ENCODE measurements around the gene RAD54L2.
"Not testable (repeated sequence)": the region's sequence is repeated elsewhere in the genome, so short reads cannot be mapped to it uniquely, and the experiment has no call there.

Gene RAD54L2, protein sequence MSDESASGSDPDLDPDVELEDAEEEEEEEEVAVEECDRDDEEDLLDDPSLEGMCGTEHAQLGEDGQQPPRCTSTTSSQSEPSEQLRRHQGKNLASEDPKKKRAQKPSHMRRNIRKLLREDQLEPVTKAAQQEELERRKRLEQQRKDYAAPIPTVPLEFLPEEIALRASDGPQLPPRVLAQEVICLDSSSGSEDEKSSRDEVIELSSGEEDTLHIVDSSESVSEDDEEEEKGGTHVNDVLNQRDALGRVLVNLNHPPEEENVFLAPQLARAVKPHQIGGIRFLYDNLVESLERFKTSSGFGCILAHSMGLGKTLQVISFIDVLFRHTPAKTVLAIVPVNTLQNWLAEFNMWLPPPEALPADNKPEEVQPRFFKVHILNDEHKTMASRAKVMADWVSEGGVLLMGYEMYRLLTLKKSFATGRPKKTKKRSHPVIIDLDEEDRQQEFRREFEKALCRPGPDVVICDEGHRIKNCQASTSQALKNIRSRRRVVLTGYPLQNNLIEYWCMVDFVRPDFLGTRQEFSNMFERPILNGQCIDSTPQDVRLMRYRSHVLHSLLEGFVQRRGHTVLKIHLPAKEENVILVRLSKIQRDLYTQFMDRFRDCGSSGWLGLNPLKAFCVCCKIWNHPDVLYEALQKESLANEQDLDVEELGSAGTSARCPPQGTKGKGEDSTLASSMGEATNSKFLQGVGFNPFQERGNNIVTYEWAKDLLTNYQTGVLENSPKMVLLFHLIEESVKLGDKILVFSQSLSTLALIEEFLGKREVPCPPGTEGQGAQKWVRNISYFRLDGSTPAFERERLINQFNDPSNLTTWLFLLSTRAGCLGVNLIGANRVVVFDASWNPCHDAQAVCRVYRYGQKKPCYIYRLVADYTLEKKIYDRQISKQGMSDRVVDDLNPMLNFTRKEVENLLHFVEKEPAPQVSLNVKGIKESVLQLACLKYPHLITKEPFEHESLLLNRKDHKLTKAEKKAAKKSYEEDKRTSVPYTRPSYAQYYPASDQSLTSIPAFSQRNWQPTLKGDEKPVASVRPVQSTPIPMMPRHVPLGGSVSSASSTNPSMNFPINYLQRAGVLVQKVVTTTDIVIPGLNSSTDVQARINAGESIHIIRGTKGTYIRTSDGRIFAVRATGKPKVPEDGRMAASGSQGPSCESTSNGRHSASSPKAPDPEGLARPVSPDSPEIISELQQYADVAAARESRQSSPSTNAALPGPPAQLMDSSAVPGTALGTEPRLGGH (N-terminal part only)

DNA sequence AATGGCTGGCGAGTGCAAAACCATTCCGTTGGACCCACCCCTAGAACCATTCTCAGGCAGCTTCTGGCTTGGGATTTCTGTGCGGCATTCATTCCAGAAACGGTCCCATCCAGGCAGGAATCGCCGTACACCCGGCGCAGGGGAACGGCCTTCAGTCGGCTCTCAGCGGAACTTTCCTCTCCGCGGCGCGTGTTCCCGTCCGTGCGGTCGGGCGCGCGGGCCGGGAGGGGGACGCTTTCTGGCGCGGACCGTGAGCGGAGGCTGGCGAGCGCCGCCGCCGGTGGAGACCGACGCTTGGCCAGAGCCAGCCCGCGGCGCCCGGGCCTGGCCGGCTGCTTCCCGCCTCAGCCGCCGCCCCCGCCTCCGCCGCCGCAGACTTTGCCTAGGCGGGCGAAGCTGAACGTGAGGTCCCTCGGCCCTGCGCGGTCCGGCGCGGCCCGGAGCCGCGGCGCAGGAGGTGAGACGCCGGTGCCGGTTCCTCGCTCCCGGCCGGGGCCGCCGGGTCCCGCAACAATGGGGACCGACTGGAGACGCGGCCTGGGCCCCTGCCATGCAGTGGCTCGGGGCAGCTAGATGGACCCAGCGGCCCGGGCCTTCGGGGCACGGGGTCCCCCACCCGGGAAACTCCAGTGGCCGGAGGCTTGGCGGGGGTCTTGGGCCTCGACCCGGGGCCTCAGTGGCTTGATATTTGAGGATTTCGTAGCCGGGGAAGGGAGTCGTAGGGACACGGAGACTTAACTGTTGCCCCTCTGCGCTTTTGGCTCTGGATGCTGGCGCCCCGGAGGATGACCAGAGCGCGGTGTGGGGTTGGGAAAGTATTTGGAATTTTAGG is at the start of gene RAD54L2:
RAD54L2 (plus strand) TSS at position 261 of the 832 bp plus-strand sequence. CDS start 51,702 bp downstream, outside the sequence.
- DNase-seq (ENCODE audit: low read depth) = peak; percentile 72

DNA sequence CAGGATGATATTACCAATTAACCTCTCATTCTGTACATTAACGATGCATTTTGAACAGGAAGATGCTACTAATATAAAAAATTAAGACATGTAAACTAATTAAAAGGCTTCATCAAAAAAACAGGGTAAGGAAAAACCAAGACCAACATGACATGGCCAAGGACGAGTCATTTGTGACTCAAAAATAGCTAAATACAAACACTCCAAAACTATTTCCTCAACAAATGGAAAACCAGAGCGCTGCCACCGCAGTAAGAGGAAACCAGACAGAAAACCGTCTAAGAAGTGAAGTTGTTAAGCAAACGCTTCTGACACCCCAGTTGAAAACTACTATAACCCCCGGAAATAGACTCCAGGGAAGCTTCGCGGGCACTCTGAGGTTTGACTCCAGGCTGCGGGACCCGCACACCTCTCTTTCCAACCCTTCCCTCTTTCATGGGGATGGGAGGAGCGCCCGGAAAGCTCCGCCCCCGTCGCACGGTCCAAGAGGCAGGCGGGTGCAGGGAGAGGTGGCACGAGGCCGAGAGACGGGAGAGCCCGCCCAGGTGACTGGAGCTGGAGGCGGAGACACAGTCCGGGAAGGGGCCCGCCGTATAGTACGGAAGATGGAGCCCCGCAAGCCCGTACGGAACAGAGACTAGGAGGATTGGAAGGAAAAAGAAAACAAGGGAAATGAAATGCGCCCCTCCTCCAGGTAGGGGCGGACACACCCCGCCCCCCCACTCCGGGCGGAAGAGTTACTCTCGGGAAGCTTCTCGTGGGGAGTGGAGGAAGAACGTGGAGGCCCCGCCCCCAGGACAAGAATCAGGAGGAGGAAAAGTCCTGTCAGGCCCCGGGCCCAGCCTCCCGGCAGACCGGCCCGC is 39.4 kb upstream of the RAD54L2 start:
- DNase-seq (ENCODE audit: low read depth) = peak; percentile 88

DNA sequence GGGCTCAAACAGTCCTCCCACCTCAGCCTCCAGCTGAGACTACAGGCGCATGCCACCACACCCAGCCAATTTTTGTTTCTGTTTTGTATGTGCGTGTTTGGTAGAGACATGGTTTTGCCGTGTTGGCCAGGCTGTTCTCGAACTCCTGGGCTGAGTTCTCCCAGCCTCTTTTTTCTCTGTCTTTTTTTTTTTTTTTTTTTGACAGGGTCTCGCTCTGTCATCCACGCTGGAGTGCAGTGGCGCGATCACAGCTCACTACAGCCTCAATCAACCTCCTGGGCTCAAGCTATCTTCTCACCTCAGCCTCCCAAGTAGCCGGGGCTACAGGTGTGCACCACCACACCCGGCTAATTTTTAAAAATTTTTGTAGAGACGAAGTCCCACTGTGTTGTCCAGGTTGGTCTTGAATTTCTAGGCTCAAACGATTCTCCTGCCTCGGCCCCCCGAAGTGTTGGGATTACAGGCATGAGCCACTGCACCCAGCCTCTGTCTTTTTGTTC is 37.8 kb upstream of the RAD54L2 start:
- no peak for DNase-seq (ENCODE audit: low read depth)

DNA sequence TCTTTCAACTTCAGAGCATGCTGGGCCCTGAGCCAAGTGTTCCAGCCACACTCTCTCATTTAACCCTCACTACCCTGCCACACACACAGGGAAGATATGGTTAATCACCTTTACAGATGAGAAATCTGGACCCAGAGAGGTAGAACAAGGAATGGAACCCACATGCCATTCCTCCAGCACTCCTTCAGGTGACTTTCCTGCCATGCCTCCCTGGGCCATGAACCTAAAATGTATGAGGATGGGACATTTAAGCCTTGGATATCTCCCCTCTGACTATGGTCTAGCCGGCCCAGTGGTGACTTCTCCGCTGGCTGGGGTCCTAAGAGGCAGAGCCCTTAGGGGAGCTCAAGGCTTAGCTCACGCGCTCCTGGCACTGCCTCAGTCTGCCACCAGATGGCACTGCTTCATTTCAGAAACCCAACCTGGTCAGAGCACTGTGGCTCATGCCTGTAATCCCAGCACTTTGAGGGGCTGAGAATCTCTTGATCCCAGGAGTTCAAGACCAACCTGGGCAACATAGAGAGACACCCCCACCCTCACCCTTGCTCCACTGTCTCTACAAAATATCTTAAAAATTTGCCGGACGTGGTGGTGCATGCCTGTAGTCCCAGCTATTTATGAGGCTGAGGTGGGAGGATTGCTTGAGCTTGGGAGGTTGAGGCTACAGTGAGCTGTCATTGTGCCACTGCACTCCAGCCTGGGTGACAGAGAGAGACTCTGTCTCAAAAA is 36.5 kb upstream of the RAD54L2 start:
- peak; percentile 49 for DNase-seq (ENCODE audit: low read depth)

DNA sequence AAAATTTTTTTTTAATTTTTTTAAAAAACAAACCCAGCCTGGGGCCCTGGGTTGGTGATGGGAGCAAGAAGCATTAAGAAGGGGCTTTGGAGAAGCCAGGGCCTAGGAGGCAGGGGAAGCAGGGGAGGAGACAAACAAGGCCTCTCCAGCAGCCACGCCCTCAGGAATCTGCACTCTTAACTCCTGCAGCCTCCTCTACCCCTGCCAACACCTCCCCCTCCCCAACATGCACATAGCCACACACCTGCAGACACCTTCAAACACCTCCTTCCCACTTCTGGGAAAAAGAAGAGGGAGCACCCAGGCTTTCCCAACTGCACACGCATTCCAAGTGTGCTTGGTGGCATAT is 36.0 kb upstream of the RAD54L2 start:
- DNase-seq (ENCODE audit: low read depth) = no peak

DNA sequence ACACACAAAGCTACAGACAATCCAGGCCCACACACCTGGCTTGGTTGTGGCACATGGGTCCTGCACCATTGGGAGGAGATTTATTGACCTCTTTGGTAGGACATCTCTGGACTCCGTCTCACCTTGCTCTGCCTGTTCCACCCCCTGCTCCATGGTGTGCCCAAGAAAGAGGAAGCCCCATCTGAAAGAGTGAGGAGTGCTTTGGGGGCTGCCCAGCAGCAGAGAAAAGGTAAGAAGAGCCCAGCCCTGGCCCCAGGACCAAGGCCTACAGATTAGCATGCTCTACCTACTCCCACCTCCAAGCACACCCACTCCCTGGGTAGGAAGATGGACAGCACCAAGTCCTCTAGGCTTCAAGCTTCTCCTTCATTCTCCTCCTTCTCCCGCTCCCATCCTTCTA is 35.5 kb upstream of the RAD54L2 start:
- no peak for DNase-seq (ENCODE audit: low read depth)

DNA sequence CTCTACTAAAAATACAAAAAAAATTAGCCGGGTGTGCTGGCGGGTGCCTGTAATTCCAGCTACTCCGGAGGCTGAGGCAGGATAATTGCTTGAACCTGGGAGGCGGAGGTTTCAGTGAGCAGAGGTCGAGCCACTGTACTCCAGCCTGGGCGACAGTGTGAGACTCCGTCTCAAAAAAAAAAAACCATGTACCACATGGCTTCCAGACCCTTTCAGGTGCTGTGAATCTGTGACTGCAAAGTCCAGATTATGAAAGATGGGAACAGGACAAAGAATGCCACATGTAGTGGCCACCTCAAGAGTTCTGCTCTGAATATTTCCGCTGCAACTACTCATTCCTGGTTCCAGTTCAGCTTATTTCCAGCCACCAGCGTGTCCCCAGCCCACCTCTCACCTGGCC is 30.3 kb upstream of the RAD54L2 start:
- no peak for DNase-seq (ENCODE audit: low read depth)

DNA sequence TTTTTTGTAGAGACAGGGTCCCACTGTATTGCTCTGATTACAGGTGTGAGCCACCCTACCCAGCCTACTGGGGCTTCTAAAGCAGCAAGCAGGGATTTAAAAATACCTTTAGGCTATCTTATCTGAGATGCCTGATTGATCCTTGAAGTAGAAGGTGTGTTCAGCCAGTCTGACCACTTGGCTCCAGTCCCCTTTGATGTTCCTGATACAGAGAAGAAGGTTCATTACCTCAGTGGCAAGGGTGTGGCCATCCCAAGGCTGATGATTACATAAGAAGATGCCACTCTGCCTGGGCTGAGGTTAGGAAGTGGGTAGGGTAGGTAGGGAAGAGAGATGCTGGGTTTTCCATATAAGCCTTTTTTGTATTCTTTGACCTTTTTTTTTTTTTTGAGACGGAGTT is 27.5 kb upstream of the RAD54L2 start:
- DNase-seq (ENCODE audit: low read depth) = no peak

DNA sequence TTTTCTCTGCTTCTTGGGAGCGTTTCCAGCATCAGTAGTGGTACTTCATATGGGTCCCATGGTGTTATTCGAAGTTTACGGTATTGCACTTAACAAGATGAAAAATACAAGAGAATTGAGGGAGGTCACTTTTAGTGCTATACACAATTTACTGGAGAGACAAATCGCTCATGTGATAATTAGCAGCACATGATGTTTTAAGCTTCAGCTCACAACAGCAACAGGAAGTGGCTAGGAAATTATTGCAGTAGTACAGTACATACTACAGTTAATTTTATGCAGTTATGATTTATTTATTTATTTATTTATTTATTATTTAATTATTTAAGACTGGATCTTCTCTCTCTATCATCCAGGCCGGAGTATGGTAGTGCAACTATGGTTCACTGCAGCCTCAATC is 24.3 kb upstream of the RAD54L2 start:
- no peak for DNase-seq (ENCODE audit: low read depth)

DNA sequence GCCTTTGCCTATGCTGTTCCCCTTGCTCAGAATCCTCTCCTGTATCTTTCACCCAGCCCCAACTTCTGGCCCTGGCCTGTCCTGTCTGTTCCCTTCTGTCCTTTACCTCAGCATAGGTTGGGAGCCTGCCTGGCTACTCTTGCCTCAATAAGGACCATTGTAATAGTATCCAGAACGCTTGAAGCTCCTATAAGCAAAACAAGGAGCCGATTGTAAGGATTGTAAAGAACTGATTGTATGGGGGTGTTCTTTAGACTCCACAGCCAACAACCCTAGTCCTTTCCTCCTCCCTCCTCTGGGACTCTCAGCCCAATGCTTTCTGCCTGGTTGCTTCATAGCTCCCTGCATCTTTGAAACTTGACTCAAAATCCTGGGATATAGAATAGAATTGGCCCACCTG is 18.7 kb upstream of the RAD54L2 start:
- DNase-seq (ENCODE audit: low read depth) = no peak

DNA sequence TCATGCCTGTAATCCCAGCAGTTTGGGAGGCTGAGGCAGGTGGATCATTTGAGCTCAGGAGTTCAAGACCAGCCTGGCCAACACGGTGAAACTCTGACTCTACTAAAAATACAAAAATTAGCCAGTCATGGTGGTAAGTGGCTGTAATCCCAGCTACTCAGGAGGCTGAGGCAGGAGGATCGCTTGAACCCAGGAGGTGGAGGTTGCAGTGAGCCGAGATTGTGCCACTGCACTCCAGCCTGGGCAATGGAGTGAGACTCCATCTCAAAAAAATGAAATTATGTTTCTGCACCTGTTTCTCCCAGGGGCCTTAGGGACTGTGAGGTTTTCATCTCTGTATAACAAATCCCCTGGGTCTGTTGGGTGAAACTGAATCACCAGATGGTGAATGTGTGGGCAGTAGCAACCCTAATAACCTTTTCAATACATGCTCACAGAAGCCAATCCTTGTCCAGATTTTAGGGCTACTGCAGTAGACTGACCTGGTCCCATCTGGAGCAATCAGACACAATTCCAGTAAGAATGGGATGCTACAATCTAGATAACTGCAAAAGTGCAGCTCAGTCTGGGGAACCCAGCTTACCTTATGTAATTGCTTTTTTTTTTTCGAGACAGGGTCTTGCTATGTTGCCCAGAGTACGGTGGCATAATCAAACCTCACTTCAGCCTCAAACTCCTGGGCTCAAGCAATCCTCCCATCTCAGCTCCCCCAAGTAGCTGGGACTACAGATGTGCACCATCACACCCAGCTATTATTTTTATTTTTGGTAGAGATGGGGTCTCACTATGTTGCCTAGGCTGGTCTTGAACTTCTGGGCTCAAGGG is 17.4 kb upstream of the RAD54L2 start:
- not testable (repeated sequence) for DNase-seq (ENCODE audit: low read depth)

DNA sequence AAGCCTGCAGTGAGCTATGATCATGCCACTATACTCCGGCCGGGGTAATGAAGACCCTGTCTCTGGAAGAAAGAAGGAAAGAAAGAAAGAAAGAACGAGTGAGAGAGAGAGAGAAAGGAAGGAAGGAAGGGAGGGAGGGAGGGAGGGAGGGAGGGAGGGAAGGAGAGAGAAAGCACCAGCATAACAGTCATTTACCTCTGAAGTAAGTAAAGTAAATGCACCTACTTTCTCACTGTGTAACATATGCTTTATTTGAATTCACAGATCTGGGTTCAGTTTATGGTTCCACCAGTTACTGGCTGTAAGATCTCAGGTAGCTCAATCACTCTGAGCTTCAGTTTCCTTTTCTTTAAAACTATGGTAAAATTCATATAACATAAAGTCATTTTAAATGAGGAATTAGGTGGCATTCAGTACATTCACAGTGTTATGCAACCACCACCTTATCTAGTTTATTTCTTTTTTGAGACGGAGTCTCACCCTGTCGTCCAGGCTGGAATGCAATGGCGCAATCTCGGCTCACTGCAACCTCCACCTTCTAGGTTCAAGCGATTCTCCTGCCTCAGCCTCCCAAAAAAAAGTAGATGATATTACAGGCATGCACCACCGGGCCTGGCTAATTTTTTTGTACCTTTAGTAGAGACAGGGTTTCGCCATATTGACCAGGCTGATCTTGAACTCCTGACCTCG is 16.1 kb upstream of the RAD54L2 start:
- DNase-seq (ENCODE audit: low read depth) = no peak

DNA sequence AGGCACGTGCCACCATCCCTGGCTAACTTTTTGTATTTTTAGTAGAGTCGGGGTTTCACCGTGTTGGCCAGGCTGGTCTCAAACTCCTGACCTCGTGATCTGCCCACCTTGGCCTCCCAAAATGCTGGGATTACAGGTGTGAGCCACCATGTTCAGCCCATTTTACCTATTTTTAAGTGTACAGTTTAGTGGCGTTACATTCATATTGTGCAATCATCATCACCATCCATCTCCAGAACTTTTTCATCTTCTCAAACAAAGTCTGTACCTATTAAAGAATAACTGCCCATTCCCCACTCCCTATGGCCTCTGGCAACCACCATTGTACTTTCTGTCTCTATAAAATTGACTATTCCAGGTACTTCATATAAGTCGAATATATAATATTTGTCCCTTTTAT is 13.6 kb upstream of the RAD54L2 start:
- DNase-seq (ENCODE audit: low read depth) = not testable (repeated sequence)

DNA sequence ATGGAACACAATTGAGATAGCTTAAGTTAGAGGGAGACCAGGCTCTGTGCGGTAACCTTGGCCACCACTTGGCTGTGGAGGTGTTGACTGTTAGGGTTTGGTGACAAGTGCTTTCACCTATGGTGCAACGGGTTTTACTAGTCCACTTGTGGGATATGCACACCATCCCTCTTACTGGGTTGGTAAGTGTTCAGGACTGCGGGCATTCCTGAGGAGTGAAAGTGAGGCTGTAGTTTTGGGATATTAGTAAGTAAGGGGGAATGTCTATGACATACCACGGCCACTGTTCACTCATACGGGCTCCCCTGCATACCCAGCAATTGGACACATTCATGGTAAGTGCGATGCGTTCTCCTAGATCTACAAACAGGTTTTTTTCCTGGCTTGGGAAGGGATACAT is 8.0 kb upstream of the RAD54L2 start:
- no peak for DNase-seq (ENCODE audit: low read depth)

DNA sequence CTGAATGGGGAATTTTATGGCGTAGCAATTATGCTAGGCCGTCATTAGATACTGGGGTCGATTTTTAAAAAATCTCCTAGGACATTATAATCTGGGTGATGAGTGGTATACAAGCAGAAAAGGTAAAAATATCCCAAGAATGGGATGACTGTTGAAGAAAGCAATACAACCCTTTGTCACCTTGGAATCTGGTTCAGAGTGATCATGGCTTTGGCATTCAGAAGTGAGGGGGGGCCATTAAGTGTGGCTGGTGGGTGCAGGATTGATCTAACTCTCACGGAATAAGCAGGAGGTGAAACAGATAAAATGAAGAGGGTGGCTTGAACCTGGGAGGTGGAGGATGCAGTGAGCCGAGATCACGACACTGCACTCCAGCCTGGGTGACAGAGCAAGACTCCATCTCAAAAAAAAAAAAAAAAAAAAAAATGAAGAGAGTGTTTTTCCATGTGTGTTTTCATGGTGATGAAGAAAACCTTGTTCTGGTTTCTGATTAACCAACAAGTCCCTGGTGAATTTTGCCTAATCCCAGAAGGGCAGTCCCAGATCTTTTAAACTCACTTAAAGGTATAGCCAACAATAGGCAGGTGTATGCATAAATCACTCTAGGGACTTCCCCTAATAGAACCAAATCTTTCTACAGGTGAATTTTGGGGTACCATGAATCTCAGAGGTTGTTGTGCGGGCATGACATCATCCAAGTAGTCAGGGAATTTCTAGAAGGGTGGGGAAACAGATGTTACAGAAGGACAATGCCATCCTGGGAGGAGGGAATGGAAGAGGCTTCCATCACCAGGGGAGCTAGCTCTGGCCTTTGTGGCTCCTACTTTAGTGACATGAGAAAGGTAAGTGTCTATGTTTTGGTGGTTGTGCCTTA is 3.1 kb upstream of the RAD54L2 start:
- DNase-seq (ENCODE audit: low read depth) = no peak

DNA sequence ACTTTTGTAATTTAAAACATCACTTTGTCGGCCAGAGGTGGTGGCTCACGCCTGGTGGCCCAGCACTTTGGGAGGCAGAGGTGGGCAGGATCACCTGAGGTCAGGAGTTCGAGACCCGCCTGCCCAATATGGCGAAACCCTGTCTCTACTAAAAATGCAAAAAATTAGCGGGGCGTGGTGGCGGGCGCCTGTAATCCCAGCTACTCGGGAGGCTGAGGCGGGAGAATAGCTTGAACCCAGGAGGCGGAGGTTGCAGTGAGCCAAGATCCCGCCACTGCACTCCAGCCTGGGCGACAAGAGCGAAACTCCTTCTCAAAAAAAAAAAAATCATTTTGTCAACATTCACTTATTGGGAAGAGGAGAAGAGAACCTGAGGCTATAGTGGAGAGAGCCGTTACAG is 888 bp upstream of the RAD54L2 start:
- DNase-seq (ENCODE audit: low read depth) = not testable (repeated sequence)

DNA sequence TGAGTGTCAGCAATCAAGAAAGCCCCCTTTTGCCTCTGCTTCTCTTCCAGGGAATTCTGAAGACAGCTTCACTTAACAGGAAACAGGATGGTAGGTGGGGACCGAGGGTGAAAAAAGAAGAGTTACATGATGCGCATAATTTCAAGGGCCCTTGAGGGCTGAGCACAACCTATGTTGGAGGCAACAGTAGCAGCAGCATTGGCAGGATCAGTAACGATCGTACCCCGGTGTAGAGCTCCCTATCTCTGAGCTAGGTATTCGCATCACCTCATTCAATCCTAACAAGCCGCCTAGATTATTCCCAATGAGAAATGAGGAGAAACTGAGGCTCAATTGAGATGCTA is 432 bp upstream of the RAD54L2 start:
- DNase-seq (ENCODE audit: low read depth) = no peak
